ENCODE measurements around the gene IFNAR1. TPM values are rescaled to one million over a fixed set of nuclear protein-coding genes. Genes with fewer than 3 reads are reported as not detected.
"Not testable (repeated sequence)": the region's sequence is repeated elsewhere in the genome, so short reads cannot be mapped to it uniquely, and the experiment has no call there.

The IFNAR1 gene
- total RNA-seq, 2 experiments from 2014 or later, result 37.6 to 40.9 TPM

GRCh38 chr21:33313183-33313582, 11.6 kb upstream of the IFNAR1 start:
- ChIA-PET CTCF (interaction anchor here (0.6 to 0.9 kb wide), 3 partner anchors 14 to 29 kb away, joined by 3 read pairs; no protein-coding TSS in a partner anchor), POLR2A (no interaction called here)
- Mint-ChIP-seq H3K9me3 (peaks cover 7% of the 10 kb centered on the region), H3K4me3 (no peak overlapping the region), H3K27ac (no peak overlapping the region), H3K4me1 (peaks cover 10% of the 10 kb centered on the region), H3K27me3 (peaks cover 3% of the 10 kb centered on the region), H3K36me3 (ENCODE audit: low read depth) (peaks cover 6% of the 10 kb centered on the region)
- DNase-seq, result no peak

DNA sequence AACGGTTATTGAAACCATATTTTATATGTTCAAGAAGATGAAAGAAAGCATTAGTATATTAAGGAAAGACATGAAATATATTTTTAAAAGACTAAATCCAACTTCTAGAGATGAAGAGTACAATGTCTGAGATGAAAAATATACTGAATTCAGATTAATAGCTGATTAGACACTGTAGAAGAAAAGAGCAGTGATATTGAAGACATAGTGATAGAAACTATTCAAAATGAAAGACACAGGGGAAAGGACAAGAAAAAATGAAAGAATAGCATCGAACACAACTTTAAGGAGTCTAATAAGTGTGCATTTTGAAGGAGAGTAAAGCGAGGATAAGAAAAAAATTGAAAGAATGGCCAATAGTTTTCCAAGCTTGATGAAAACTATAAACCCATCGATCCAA, 11.2 kb upstream of the IFNAR1 start:
- Mint-ChIP-seq H3K27ac (no peak overlapping the region), H3K4me1 (peaks cover 8% of the 10 kb centered on the region), H3K4me3 (no peak overlapping the region), H3K9me3 (peaks cover 7% of the 10 kb centered on the region), H3K27me3 (peaks cover 5% of the 10 kb centered on the region), H3K36me3 (ENCODE audit: low read depth) (peaks cover 6% of the 10 kb centered on the region)
- DNase-seq, result no peak
- ChIA-PET CTCF (interaction anchor here (0.6 to 0.9 kb wide), 4 partner anchors 15 to 116 kb away, joined by 3 to 4 read pairs (median 3); no protein-coding TSS in a partner anchor), POLR2A (interaction anchor here (0.6 kb wide), 1 partner anchor 27 kb away, joined by 4 read pairs; no protein-coding TSS in a partner anchor)

- ChIA-PET CTCF (interaction anchor here (0.7 to 1.5 kb wide), 4 partner anchors 15 to 117 kb away, joined by 3 to 4 read pairs (median 4); no protein-coding TSS in a partner anchor), POLR2A (interaction anchor here (0.6 kb wide), 1 partner anchor 28 kb away, joined by 4 read pairs; no protein-coding TSS in a partner anchor)
- Mint-ChIP-seq H3K36me3 (ENCODE audit: low read depth) (peaks cover 6% of the 10 kb centered on the region), H3K4me1 (peaks cover 3% of the 10 kb centered on the region), H3K27ac (no peak overlapping the region), H3K9me3 (peaks cover 7% of the 10 kb centered on the region), H3K27me3 (peaks cover 5% of the 10 kb centered on the region), H3K4me3 (no peak overlapping the region)
- no peak for DNase-seq
These were observed 10.7 kb upstream of the IFNAR1 start for GRCh38 chr21:33314111-33314510.

- H3K4me1 Mint-ChIP-seq, result no peaks in the 10 kb centered on the region
- CTCF ChIA-PET, result interaction anchor here (1.2 kb wide), 1 partner anchor 16 kb away, joined by 3 read pairs; no protein-coding TSS in a partner anchor
- DNase-seq, result no peak
- no peaks in the 10 kb centered on the region for H3K36me3 Mint-ChIP-seq (ENCODE audit: low read depth)
- peaks cover 2% of the 10 kb centered on the region for H3K9me3 Mint-ChIP-seq
- H3K27ac Mint-ChIP-seq, result no peak overlapping the region
- POLR2A ChIA-PET, result no interaction called here
- H3K4me3 Mint-ChIP-seq, result no peak overlapping the region
- H3K27me3 Mint-ChIP-seq, result peaks cover 10% of the 10 kb centered on the region
These were observed 8.6 kb upstream of the IFNAR1 start for GRCh38 chr21:33315946-33316710.

DNA sequence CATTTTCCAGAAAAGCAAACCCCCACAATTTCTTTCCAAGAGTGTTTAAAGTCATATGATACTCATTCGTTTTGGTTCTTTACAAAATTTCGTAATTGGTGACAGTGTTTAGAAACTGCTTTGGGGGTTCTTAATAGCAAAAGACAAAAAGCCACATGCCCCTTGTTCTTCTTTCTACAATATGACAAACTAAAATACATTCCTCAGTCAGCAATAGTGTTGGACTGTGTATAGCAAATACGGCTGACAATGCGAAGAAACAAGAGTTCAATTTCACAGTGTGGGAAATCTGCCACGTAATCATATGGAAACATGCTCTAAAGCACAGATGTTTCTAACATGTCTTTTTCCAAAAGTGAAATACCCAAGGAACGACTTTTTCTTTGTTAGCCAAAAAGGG, 7.6 kb upstream of the IFNAR1 start:
- Mint-ChIP-seq H3K4me3 (no peak overlapping the region), H3K27me3 (peaks cover 10% of the 10 kb centered on the region), H3K36me3 (ENCODE audit: low read depth) (no peaks in the 10 kb centered on the region), H3K4me1 (no peaks in the 10 kb centered on the region), H3K27ac (no peak overlapping the region), H3K9me3 (peaks cover 2% of the 10 kb centered on the region)
- ChIA-PET CTCF (interaction anchor here (1.2 kb wide), 1 partner anchor 17 kb away, joined by 3 read pairs; no protein-coding TSS in a partner anchor), POLR2A (no interaction called here)
- no peak for DNase-seq

DNA sequence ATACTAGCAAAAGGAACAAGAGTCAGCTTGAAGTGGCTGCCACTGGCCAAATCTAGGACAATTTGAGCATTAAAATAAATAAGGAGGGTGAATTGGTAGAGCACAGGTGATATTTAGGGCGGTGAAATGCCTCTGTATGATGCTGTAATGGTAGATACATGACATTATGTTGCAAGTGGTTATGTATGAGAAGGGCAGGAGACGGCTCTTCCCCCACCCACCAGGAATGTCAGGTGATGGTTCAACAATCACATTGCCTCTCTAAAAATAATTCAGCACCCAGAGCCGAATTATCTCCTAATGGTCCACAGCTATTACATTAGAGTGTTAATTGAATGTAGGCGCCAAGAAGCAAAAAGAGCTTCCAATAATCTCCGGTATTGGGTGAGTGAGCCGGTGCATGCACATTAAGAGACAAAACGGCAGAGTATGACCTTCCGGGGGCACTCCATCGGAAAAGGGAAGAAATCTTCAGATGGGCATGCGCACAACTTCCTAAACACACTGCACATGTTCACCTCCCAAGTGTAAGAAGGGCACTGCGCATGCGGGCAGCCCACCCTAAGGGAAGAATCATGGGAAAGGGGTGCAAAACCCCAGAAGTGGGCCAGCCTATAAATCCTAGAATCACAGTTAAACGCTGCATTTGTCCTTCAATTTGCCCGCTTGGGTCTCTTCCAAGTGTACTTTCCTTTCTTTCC, 6.8 kb upstream of the IFNAR1 start:
- H3K4me3 Mint-ChIP-seq, result no peak overlapping the region
- H3K9me3 Mint-ChIP-seq, result peaks cover 2% of the 10 kb centered on the region
- no peaks in the 10 kb centered on the region for H3K36me3 Mint-ChIP-seq (ENCODE audit: low read depth)
- ChIA-PET CTCF (no interaction called here), POLR2A (no interaction called here)
- DNase-seq, result no peak
- H3K27me3 Mint-ChIP-seq, result peaks cover 10% of the 10 kb centered on the region
- H3K27ac Mint-ChIP-seq, result no peak overlapping the region
- no peaks in the 10 kb centered on the region for H3K4me1 Mint-ChIP-seq

GRCh38 chr21:33321005-33321404, 3.8 kb upstream of the IFNAR1 start:
- H3K4me3 Mint-ChIP-seq; H3K9me3 Mint-ChIP-seq; H3K27ac Mint-ChIP-seq; H3K36me3 Mint-ChIP-seq (ENCODE audit: low read depth); POLR2A ChIA-PET; H3K4me1 Mint-ChIP-seq; H3K27me3 Mint-ChIP-seq: not testable (repeated sequence)
- DNase-seq, result peak; percentile 31
- CTCF ChIA-PET, result interaction anchor here (0.9 to 1.3 kb wide), 2 partner anchors 18 to 64 kb away, joined by 3 read pairs; no protein-coding TSS in a partner anchor

DNA sequence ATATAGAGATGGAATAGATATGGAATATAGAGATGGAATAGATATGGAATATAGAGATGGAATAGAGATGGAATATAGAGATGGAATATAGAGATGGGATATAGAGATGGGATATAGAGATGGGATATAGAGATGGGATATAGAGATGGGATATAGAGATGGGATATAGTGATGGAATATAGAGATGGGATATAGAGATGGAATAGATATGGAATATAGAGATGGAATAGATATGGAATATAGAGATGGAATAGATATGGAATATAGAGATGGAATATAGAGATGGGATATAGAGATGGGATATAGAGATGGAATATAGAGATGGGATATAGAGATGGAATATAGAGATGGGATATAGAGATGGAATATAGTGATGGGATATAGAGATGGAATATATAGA, 1.2 kb upstream of the IFNAR1 start:
- CTCF ChIA-PET, H3K27ac Mint-ChIP-seq, H3K9me3 Mint-ChIP-seq, DNase-seq, H3K27me3 Mint-ChIP-seq, POLR2A ChIA-PET, H3K4me3 Mint-ChIP-seq: not testable (repeated sequence)
- Mint-ChIP-seq H3K36me3 (ENCODE audit: low read depth) (peaks cover 12% of the 10 kb centered on the region), H3K4me1 (peaks cover 22% of the 10 kb centered on the region)

- no peak overlapping the region for H3K4me3 Mint-ChIP-seq
- peaks cover 37% of the 10 kb centered on the region for H3K4me1 Mint-ChIP-seq
- peaks cover 17% of the 10 kb centered on the region for H3K36me3 Mint-ChIP-seq (ENCODE audit: low read depth)
- H3K27ac Mint-ChIP-seq, result no peak overlapping the region
- H3K9me3 Mint-ChIP-seq, result no peaks in the 10 kb centered on the region
- peak; percentile 75 for DNase-seq
- ChIA-PET CTCF (interaction anchor here (0.8 to 1.3 kb wide), 9 partner anchors 17 to 597 kb away, joined by 3 to 9 read pairs (median 3); partner anchors contain the start of gene SYNJ1), POLR2A (interaction anchor here (0.7 to 1.4 kb wide), 2 partner anchors 37 to 264 kb away, joined by 3 to 8 read pairs; no protein-coding TSS in a partner anchor)
- H3K27me3 Mint-ChIP-seq, result no peaks in the 10 kb centered on the region
These were observed 675 bp downstream of the IFNAR1 start for GRCh38 chr21:33325222-33326067.

GRCh38 chr21:33327326-33327725, 2.6 kb downstream of the IFNAR1 start:
- no peak overlapping the region for H3K27ac Mint-ChIP-seq
- no peaks in the 10 kb centered on the region for H3K27me3 Mint-ChIP-seq
- peaks cover 2% of the 10 kb centered on the region for H3K9me3 Mint-ChIP-seq
- ChIA-PET POLR2A (no interaction called here), CTCF (interaction anchor here (0.6 kb wide), 1 partner anchor 1707 kb away, joined by 3 read pairs; no protein-coding TSS in a partner anchor)
- H3K36me3 Mint-ChIP-seq (ENCODE audit: low read depth), result peaks cover 27% of the 10 kb centered on the region
- peaks cover 56% of the 10 kb centered on the region for H3K4me1 Mint-ChIP-seq
- no peak overlapping the region for H3K4me3 Mint-ChIP-seq
- no peak for DNase-seq

DNA sequence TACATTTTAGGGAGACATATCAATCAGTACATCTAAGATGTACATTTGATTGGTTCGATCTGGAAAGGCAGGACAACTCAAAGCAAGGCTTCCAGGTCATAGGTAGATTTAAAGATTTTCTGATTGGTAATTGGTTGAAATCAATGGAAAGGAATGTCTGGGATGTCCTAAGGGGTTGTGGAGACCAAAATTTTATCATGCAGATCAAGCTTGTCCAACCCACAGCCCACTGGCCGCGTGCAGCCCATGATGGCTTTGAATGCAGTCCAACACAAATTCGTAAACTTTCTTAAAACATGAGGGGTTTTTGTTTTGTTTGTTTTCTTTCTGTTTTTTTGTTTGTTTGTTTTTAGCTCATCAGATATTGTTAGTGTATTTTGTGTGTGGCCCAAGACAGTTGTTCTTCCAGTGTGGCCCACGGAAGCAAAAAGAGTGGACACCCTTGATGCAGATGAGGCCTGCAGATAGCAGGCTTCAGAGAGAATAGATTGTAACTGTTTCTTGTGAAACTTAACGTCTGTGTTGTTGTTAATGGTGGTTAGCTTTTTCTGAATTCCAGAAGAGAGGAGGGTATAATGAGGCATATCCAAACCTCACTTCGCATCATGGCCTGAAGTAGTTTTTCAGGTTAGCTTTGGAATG, 3.1 kb downstream of the IFNAR1 start:
- Mint-ChIP-seq H3K36me3 (ENCODE audit: low read depth) (peaks cover 32% of the 10 kb centered on the region), H3K27ac (no peak overlapping the region), H3K27me3 (no peaks in the 10 kb centered on the region), H3K4me1 (peaks cover 61% of the 10 kb centered on the region), H3K4me3 (no peak overlapping the region), H3K9me3 (peaks cover 6% of the 10 kb centered on the region)
- DNase-seq, result no peak
- POLR2A ChIA-PET, result no interaction called here
- CTCF ChIA-PET, result no interaction called here

DNA sequence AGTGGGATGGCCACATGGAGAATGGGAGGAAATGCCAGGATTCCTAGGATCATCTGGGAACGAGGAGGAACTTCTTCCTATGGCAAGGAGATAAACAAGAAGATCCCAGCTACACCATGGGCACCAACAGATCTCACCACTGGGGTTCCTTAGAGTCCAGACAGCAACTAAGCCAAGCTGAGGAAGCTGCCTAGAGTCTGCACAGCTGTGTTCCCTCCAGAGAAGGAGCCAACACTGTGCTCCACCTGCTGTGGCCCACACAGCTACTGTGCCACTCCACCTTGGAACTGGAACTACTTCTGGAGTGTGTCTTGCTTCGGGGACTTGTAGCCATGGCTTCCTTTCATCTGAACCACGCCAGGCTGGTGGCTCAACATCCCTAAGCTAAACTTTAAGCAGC, 6.0 kb downstream of the IFNAR1 start:
- DNase-seq, result no peak
- Mint-ChIP-seq H3K27ac (no peak overlapping the region), H3K4me3 (no peak overlapping the region), H3K4me1 (peaks cover 71% of the 10 kb centered on the region), H3K36me3 (ENCODE audit: low read depth) (peaks cover 43% of the 10 kb centered on the region), H3K27me3 (no peaks in the 10 kb centered on the region), H3K9me3 (peaks cover 15% of the 10 kb centered on the region)
- POLR2A ChIA-PET, result no interaction called here
- CTCF ChIA-PET, result interaction anchor here (0.6 to 3.3 kb wide), 5 partner anchors 14 to 114 kb away, joined by 3 to 12 read pairs (median 3); no protein-coding TSS in a partner anchor
